GM10266 (cell line): Measurements from ENCODE around the gene MED31.

Experiments used
- DNase-seq: peaks from one replicate; pipeline ENCODE4 v3.0.0; 2012; ENCODE audit errors: extremely low spot score
- TF ChIP-seq, protein P1 (sequence below): IDR thresholded peaks from 2 replicates; pipeline ENCODE4 v1.5.1; 2012; ENCODE audit warnings: mild to moderate bottlenecking, low read depth; ENCODE audit not compliant: control insufficient read depth, insufficient read depth; ENCODE audit errors: missing control alignments

MED31 gene

DNA sequence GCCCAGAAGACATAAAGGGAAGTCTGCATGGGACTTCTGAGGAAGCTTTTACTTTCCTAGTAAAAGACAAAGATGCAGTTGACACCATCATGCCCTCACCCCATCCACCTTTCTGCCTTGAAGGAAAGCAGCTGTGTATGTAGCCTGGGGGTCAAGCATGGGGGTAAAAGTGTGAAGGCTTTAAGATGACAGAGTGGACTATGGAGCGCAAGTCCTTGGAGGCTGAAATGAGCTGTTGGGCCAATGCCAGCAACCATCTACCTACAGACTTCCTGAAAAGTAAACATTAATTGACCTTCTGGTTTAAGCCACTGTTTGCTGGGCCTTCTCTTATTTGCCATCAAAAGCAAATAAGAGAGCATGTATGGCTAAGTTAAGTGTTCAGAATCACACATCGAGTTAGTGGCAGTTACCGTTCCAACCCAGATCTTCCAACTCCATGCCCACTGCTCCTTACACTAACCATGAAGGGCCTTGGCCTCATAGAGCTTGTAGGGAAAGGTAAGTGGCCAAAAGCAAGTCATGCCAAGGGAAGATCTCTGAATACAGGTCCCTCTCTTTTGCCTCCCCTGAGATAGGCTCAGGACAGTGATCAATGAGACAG, 31.8 kb upstream of the MED31 start:
- TF ChIP-seq, protein P1, sequence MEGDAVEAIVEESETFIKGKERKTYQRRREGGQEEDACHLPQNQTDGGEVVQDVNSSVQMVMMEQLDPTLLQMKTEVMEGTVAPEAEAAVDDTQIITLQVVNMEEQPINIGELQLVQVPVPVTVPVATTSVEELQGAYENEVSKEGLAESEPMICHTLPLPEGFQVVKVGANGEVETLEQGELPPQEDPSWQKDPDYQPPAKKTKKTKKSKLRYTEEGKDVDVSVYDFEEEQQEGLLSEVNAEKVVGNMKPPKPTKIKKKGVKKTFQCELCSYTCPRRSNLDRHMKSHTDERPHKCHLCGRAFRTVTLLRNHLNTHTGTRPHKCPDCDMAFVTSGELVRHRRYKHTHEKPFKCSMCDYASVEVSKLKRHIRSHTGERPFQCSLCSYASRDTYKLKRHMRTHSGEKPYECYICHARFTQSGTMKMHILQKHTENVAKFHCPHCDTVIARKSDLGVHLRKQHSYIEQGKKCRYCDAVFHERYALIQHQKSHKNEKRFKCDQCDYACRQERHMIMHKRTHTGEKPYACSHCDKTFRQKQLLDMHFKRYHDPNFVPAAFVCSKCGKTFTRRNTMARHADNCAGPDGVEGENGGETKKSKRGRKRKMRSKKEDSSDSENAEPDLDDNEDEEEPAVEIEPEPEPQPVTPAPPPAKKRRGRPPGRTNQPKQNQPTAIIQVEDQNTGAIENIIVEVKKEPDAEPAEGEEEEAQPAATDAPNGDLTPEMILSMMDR, result no peak
- no peak for DNase-seq

DNA sequence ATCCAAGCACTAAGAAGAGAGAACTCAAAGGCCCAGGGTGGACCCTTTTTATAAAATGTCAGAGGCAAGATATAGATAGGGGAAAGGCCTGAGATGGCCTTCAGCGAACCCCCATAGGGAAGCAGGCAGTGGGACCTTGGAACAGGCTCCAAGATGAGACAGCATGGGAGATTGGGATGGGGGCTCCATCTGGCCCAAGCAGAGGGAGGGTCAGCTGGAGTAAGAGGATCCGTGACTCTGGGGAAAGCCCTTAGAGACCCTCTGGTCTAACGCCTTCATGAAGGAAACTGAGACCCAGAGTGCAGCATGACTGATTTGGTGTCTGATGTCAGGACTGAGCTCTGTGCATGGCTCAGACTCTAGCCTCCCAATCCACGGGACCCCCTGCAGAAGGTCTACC, 30.9 kb upstream of the MED31 start:
- no peak for DNase-seq
- TF ChIP-seq, protein P1, result no peak

DNA sequence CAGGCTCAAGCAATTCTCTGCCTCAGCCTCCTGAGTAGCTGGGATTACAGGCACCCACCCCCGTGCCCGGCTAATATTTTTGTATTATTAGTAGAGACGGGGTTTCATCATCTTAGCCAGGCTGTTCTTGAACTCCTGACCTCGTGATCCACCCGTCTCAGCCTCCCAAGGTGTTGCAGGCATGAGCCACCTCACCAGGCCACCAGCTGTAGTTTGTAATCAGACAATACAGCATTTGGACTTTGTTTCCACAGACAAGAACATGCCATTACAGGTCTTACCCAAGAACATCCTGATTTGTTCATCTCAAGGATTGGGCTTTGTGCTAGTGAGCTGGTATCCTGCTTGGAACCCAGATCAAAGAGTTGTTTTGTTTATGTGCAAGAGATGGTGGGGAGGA, 30.3 kb upstream of the MED31 start:
- TF ChIP-seq, protein P1, result no peak
- DNase-seq, result no peak

DNA sequence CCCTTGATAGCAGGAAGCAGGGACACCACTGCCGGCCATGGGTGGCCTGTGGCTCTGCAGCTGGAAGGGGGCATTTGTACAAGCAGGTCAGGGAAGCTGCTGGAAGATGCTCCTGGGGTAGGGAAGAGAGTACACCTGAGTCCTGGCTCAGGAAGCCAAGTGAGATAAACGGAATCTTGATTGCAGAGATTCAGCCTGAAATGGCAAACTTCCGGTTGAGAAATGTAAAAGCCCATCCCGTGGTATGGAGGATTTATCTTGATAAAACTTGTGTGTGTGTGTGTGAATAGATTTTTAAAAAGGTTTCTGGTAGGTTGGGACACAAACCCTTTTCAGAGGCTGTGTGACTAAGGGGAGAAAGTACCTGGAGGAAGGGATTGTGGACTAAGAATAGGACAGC, 29.8 kb upstream of the MED31 start:
- TF ChIP-seq, protein P1, result no peak
- DNase-seq, result no peak

DNA sequence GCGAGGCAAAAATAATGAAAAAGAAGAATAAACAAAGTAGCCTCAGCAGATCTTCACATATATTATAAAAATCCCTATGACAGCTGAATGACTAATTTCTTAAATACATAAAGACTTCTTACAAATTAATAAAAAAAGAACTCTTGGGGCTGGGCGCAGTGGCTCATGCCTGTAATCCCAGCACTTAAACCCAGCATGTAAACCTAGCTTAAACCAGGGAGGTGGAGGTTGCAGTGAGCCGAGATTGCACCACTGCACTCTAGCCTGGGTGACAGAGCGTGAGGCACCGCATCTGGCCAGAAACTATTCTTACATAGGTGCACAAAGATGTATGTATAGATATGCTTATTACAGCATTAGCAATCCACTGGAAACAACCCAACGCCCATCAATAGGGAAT, 27.8 kb upstream of the MED31 start:
- DNase-seq, result no peak
- TF ChIP-seq, protein P1, result no peak

DNA sequence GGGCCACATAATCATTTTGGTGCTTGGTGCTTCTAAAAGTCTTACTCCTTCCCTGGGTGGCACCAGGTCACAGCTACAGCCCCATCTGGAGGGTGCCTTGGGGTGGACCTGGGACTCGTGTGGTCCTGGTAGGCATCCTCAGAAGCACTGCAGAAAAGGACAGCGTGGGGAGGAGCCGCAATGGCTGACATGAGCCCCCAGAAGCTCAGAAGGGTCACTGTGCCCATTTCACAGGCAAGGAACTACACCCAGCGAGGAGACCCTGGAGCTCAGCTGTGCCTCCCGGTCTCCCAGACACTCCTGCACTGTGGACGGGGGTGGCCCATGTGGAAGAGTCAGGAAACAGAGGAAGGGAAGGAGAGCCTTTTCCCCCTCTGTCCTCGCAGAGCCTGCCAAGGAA, 26.5 kb upstream of the MED31 start:
- no peak for DNase-seq
- TF ChIP-seq, protein P1, result no peak

DNA sequence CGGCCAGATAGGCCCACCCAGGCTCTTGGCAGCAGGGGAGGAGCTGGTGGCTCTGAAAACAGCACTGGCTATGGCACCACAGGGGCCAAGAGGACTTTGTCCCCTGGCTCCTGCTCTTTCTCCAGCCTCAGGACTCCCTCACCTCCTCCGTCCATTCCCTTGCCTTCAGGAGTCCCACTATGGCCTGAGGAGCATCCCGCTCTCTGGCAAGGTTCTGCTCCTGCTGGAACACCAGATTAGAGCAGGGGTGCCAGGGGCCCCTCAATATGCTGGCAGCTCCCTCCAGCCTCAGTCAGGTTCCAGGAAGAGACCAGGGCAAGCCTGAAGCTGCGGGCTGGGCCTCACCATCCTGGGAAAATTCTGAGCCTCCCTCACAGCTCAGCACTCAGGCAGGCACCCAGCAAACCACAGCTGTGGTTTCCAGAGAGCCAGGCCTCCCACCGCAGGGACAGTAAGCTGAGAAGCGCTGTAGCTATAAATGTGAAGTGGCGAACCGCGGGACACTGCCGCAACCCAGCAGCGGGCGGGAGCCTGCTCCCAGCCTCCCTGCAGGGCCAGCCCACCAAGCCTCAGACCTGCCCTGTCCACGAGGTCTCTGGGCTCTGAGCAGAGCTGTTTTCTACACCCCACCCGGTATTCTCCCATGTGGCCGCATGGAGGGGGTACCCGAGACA, 25.9 kb upstream of the MED31 start:
- TF ChIP-seq, protein P1, result no peak
- no peak for DNase-seq
